ENCODE data around the gene TAGLN2. TPM values are rescaled to one million over a fixed set of nuclear protein-coding genes. Genes with fewer than 3 reads are reported as not detected.

The TAGLN2 gene
- total and polyA plus RNA-seq, 4 donors: 483 to 788 (median 749) TPM

- no peak overlapping the region for H3K27ac ChIP-seq (ENCODE audit: low read depth in 1 of 2, low read length in 1 of 2)
- TF ChIP-seq, protein P1, sequence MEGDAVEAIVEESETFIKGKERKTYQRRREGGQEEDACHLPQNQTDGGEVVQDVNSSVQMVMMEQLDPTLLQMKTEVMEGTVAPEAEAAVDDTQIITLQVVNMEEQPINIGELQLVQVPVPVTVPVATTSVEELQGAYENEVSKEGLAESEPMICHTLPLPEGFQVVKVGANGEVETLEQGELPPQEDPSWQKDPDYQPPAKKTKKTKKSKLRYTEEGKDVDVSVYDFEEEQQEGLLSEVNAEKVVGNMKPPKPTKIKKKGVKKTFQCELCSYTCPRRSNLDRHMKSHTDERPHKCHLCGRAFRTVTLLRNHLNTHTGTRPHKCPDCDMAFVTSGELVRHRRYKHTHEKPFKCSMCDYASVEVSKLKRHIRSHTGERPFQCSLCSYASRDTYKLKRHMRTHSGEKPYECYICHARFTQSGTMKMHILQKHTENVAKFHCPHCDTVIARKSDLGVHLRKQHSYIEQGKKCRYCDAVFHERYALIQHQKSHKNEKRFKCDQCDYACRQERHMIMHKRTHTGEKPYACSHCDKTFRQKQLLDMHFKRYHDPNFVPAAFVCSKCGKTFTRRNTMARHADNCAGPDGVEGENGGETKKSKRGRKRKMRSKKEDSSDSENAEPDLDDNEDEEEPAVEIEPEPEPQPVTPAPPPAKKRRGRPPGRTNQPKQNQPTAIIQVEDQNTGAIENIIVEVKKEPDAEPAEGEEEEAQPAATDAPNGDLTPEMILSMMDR (IDR thresholded peaks at IDR 0.05; ENCODE audit: control extremely low read depth, extremely low read depth): no peak
- no peaks in the 10 kb centered on the region for H3K9me3 ChIP-seq (ENCODE audit: control insufficient read depth in 4 of 4, insufficient read depth in 3 of 4, low read length in 3 of 4)
- H3K4me1 ChIP-seq (ENCODE audit: control insufficient read depth in 5 of 5, insufficient read depth in 5 of 5, low read length in 5 of 5): peaks cover 0 to 11% (median 0%) of the 10 kb centered on the region in 5 donors
- H3K27me3 ChIP-seq (ENCODE audit: control insufficient read depth in 3 of 3, insufficient read depth in 3 of 3, low read length in 2 of 3): no peaks in the 10 kb centered on the region
- ATAC-seq (ENCODE audit: insufficient read depth, low FRiP score): no peak
- H3K9ac ChIP-seq (ENCODE audit: insufficient read depth in 1 of 2, low read length in 2 of 2): no peak overlapping the region
- H3K4me3 ChIP-seq: no peak overlapping the region
- 97 to 98% methylated on average over 8 of the region's 8 CpGs for WGBS, 2 donors
- no peaks in the 10 kb centered on the region for H3K36me3 ChIP-seq (ENCODE audit: control insufficient read depth in 4 of 4, insufficient read depth in 4 of 4, low read length in 4 of 4)
- no peak for DNase-seq
These were observed 5.3 kb upstream of the TAGLN2 start for GRCh38 chr1:159930634-159931033.

DNA sequence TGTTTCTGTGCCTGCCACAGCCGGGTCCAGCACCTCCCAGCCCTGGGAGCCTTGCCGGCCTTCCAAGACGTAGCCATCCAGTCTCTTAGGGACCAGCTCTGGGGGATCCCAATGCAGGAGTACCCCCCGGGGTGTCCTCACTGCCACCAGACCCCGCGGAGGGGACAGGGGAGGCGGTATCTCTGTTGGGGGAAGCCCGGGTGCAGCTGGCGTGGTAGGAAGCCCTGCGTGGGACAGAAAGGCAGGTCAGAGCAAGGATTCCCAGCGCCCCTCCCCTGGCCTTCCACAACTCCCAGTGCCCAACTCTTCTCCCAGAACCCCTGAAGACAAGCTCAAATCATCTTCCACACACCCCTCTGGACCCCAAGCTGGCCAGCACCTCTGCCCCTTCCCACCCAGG, 4.9 kb upstream of the TAGLN2 start:
- Histone ChIP-seq H3K9ac (ENCODE audit: insufficient read depth in 1 of 2, low read length in 2 of 2) (no peak overlapping the region), H3K4me3 (no peak overlapping the region), H3K9me3 (ENCODE audit: control insufficient read depth in 4 of 4, insufficient read depth in 3 of 4, low read length in 3 of 4) (no peaks in the 10 kb centered on the region), H3K4me1 (ENCODE audit: control insufficient read depth in 5 of 5, insufficient read depth in 5 of 5, low read length in 5 of 5) (peaks cover 0 to 12% (median 0%) of the 10 kb centered on the region in 5 donors), H3K27ac (ENCODE audit: low read depth in 1 of 2, low read length in 1 of 2) (no peak overlapping the region), H3K27me3 (ENCODE audit: control insufficient read depth in 3 of 3, insufficient read depth in 3 of 3, low read length in 2 of 3) (no peaks in the 10 kb centered on the region), H3K36me3 (ENCODE audit: control insufficient read depth in 4 of 4, insufficient read depth in 4 of 4, low read length in 4 of 4) (no peaks in the 10 kb centered on the region)
- ATAC-seq (ENCODE audit: insufficient read depth, low FRiP score) (no peak), DNase-seq (no peak)
- TF ChIP-seq, protein P1 (IDR thresholded peaks at IDR 0.05; ENCODE audit: control extremely low read depth, extremely low read depth): no peak
- 93 to 94% methylated on average over 11 of the region's 11 CpGs for WGBS, 2 donors

GRCh38 chr1:159929155-159930051, 4.1 kb upstream of the TAGLN2 start:
- Histone ChIP-seq H3K9ac (ENCODE audit: insufficient read depth in 1 of 2, low read length in 2 of 2) (no peak overlapping the region), H3K36me3 (ENCODE audit: control insufficient read depth in 4 of 4, insufficient read depth in 4 of 4, low read length in 4 of 4) (peaks cover 0 to 6% (median 0%) of the 10 kb centered on the region in 4 donors), H3K27ac (ENCODE audit: low read depth in 1 of 2, low read length in 1 of 2) (no peak overlapping the region), H3K9me3 (ENCODE audit: control insufficient read depth in 4 of 4, insufficient read depth in 3 of 4, low read length in 3 of 4) (no peaks in the 10 kb centered on the region), H3K4me1 (ENCODE audit: control insufficient read depth in 5 of 5, insufficient read depth in 5 of 5, low read length in 5 of 5) (peaks cover 0 to 14% (median 0%) of the 10 kb centered on the region in 5 donors), H3K27me3 (ENCODE audit: control insufficient read depth in 3 of 3, insufficient read depth in 3 of 3, low read length in 2 of 3) (no peaks in the 10 kb centered on the region), H3K4me3 (no peak overlapping the region)
- 84 to 89% methylated on average over 48 of the region's 48 CpGs for WGBS, 2 donors
- no peak for DNase-seq
- ATAC-seq (ENCODE audit: insufficient read depth, low FRiP score): no peak
- TF ChIP-seq, protein P1 (IDR thresholded peaks at IDR 0.05; ENCODE audit: control extremely low read depth, extremely low read depth): no peak
